WTC11 (cell line): ENCODE data around the gene C12orf56.

Experiments
- CBFB ChIP-seq: sonication (generic); formaldehyde crosslinking; IDR thresholded peaks from 2 replicates; pipeline ENCODE4 v1.8.1; 2022; ENCODE audit warnings: mild to moderate bottlenecking, low read depth, missing genetic modification reagents
- CTCF ChIP-seq: fragments of 200-600 bp; IDR thresholded peaks from 2 replicates; pipeline ENCODE4 v1.8.0; 2022; ENCODE audit warnings: antibody characterized with exemption
- MAX ChIP-seq: sonication (generic); formaldehyde crosslinking; IDR thresholded peaks from 2 replicates; pipeline ENCODE4 v1.8.0; 2022; ENCODE audit warnings: mild to moderate bottlenecking, missing genetic modification reagents
- NFYB ChIP-seq: sonication (generic); formaldehyde crosslinking; conservative IDR thresholded peaks from 2 replicates; pipeline ENCODE4 v1.8.0; 2022; ENCODE audit warnings: low read depth, missing genetic modification reagents
- TEAD1 ChIP-seq: sonication (generic); formaldehyde crosslinking; IDR thresholded peaks from 2 replicates; pipeline ENCODE4 v1.8.0; 2022; ENCODE audit warnings: mild to moderate bottlenecking, missing genetic modification reagents
- TF ChIP-seq, protein P1 (sequence below): sonication (generic); formaldehyde crosslinking; IDR thresholded peaks from 2 replicates; pipeline ENCODE4 v1.8.0; 2022; ENCODE audit warnings: mild to moderate bottlenecking, missing genetic modification reagents

DNA sequence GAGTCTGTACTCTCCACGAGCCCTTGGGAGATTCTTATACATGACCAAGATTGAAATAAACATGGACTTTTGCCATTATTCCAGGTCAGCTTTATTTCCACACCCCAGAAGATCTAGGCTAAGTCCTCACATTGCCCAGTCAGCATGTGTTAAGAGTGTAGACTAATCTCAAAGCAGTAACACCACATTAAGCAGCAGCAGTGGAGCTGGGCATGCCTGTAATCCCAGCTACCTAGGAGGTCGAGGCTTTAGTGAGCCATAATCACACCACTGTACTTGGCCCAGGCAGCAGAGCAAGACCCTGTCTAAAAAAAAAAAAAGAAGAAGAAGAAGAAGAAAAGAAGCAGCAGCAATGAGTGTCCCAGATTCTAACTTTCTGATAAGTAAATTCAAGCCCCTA is 65.5 kb downstream of the C12orf56 start:
- no peak for TF ChIP-seq MAX (CRISPR knock-in tag)
- TF ChIP-seq, protein P1, sequence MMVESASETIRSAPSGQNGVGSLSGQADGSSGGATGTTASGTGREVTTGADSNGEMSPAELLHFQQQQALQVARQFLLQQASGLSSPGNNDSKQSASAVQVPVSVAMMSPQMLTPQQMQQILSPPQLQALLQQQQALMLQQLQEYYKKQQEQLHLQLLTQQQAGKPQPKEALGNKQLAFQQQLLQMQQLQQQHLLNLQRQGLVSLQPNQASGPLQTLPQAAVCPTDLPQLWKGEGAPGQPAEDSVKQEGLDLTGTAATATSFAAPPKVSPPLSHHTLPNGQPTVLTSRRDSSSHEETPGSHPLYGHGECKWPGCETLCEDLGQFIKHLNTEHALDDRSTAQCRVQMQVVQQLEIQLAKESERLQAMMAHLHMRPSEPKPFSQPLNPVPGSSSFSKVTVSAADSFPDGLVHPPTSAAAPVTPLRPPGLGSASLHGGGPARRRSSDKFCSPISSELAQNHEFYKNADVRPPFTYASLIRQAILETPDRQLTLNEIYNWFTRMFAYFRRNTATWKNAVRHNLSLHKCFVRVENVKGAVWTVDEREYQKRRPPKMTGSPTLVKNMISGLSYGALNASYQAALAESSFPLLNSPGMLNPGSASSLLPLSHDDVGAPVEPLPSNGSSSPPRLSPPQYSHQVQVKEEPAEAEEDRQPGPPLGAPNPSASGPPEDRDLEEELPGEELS (CRISPR knock-in tag) = no peak
- TF ChIP-seq CBFB (CRISPR knock-in tag) = no peak
- TF ChIP-seq NFYB = no peak
- TF ChIP-seq CTCF = no peak
- no peak for TF ChIP-seq TEAD1
